DOHH2 (cell line): ENCODE measurements around the gene DNMBP.
"Not testable (repeated sequence)": the region's sequence is repeated elsewhere in the genome, so short reads cannot be mapped to it uniquely, and the experiment has no call there.

Source experiments
- CTCF ChIP-seq: fragments of 200-600 bp; sonication (generic); IDR thresholded peaks from one replicate; pipeline ENCODE4 v1.5.1; 2014; ENCODE audit warnings: antibody characterized with exemption, mild to moderate bottlenecking, low read depth, low read length; ENCODE audit not compliant: poor library complexity, severe bottlenecking
- EZH2phosphoT487 ChIP-seq: fragments of 200-600 bp; sonication (generic); IDR thresholded peaks from 2 replicates; pipeline ENCODE4 v1.6.1; 2017; ENCODE audit warnings: borderline replicate concordance, mild to moderate bottlenecking, antibody characterized with exemption, low read length, moderate library complexity, mixed read lengths

- not testable (repeated sequence) for TF ChIP-seq CTCF, EZH2phosphoT487
These were observed 63.7 kb downstream of the DNMBP start for GRCh38 chr10:99946051-99946450.
